Heart right ventricle (tissue), 16 donors: ENCODE data around the gene HPDL. TPM values are rescaled to one million over a fixed set of nuclear protein-coding genes. Genes with fewer than 3 reads are reported as not detected.
"Not testable (repeated sequence)": the region's sequence is repeated elsewhere in the genome, so short reads cannot be mapped to it uniquely, and the experiment has no call there.

Experiments
- ATAC-seq, 8 donors: fragments of 200-7000 bp; cut with Tn5 transposase; one replicate each; pipeline ENCODE4 v1.9.1; 2020; ENCODE audit warnings: mild to moderate bottlenecking in 8 of 8, moderate library complexity in 8 of 8, moderate number of reproducible peaks in 1 of 8
- DNase-seq, 2 donors: peaks; one replicate each; pipeline ENCODE4 v3.0.0-alpha.2; 2020
- H3K27ac ChIP-seq, 10 donors: fragments of 200-600 bp; sonication (generic) in 2 of 10; one replicate each; pipeline versions ENCODE4 v1.5.0 to v1.8.0; 2020 to 2022; ENCODE audit warnings: mild to moderate bottlenecking in 3 of 10
- H3K27me3 ChIP-seq, 7 donors: fragments of 200-600 bp; one replicate each; pipeline ENCODE4 v1.8.0; 2021 to 2022; ENCODE audit warnings: mild to moderate bottlenecking in 2 of 7
- H3K36me3 ChIP-seq, 9 donors: fragments of 200-600 bp; sonication (generic) in 1 of 9; one replicate each; pipeline versions ENCODE4 v1.5.0 to v1.8.0; 2020 to 2022; ENCODE audit warnings: mild to moderate bottlenecking in 2 of 9
- H3K4me1 ChIP-seq, 9 donors: fragments of 200-600 bp; sonication (generic) in 1 of 9; one replicate each; pipeline versions ENCODE4 v1.5.0 to v1.8.0; 2020 to 2022; ENCODE audit warnings: mild to moderate bottlenecking in 4 of 9
- H3K4me3 ChIP-seq, 10 donors: fragments of 200-600 bp; sonication (generic) in 2 of 10; one replicate each; pipeline versions ENCODE4 v1.5.0 to v1.8.0; 2020 to 2022; ENCODE audit warnings: mild to moderate bottlenecking in 7 of 10, moderate library complexity in 2 of 10
- H3K9me3 ChIP-seq, 11 donors: fragments of 200-600 bp in 10 of 11; sonication (generic) in 2 of 11; one replicate each; pipeline versions ENCODE4 v1.5.0 to v1.8.0; 2013 to 2022; ENCODE audit warnings: mild to moderate bottlenecking in 2 of 11, control low read depth in 1 of 11, moderate library complexity in 1 of 11
- CTCF ChIP-seq, 9 donors: fragments of 200-600 bp; sonication (generic) in 2 of 9; IDR thresholded peaks; one replicate each; pipeline versions ENCODE4 v1.5.0 to v1.8.0; 2021 to 2022; ENCODE audit warnings: antibody characterized with exemption in 9 of 9, mild to moderate bottlenecking in 5 of 9, moderate library complexity in 1 of 9
- WGBS, 2 donors: extraction: QIAGEN DNeasy Blood & Tissue Kit; methylation state at CpG; one replicate each; pipeline ENCODE4 v1.1.7; 2013; ENCODE audit warnings: inconsistent platforms in 1 of 2; 5-methylcytosine and 5-hydroxymethylcytosine counted together
- intact Hi-C, 10 donors: fragments of 100-400 bp; cut with DNase I; formaldehyde crosslinking; loops; one replicate each; pipeline versions ENCODE4 v1.11.1 to v1.14.2; 2022
- long read RNA-seq, 3 donors: library from polyadenylated mRNA; unstranded; transcript quantifications; one replicate each; pipeline ENCODE4 v2.0.0, GENCODE V29; 2020 to 2021
- polyA plus RNA-seq, 2 donors: library from polyadenylated mRNA; stranded (reverse); fragments of 200-250 nt; gene quantifications; one replicate each; pipeline ENCODE4 v1.2.3, GENCODE V29; 2013
- total RNA-seq, 10 donors: library from RNA; stranded (reverse); fragmentation: NEBNext Ultra II Directional in 3 of 10; extraction: Animal tissue kit (Norgen Biotek cat#: 25700) in 3 of 10; gene quantifications; one replicate each; pipeline versions ENCODE4 v1.2.1 to v1.2.4, GENCODE V29; 2021 to 2023
- donor health status: Arrhythmogenic right ventricular cardiomyopathy.
- donor health status: ischemic (EF 13 %, LVEDD 7.1; RV severe dilation, severe dysfunction).
- donor health status: healthy with polysubstance abuse.
- donor health status: DM: no; HTN: yes; CAD: no.
- donor health status: DM: no; HTN: no; CAD: no.
- donor health status: ischemic (EF 25% LVEDD 6.9; RV normal size, moderate dysfunction).
- donor health status: ischemic (EF 25% LVEDD 5.7; RV mildly dilated, moderate dysfunction).
- donor health status: healthy.
- donor health status: DM: yes; HTN: yes; CAD: no.
- donor health status: Ischemic cardiomyopathy.
- donor health status: ischemic (EF 35%, LVEDD 5.7; RV mildly dilated, moderate dysfunction).
- donor health status: nonischemic (EF 11% LVEDD 7.7; RV severe dilation, severe dysfunction).
- donor health status: DM: yes; HTN: yes; CAD: no.
- donor health status: PGD.
- donor health status: ischemic (EF 29% LVEDD 5.4; RV normal size, mild dysfunction).
- donor health status: nonischemic (EF 23%, LVEDD 6.1; RV moderate dilation, normal function).

Gene HPDL
- under 1 TPM in 3 of 10 donors, not detected in 7; 0.17 to 0.45 (median 0.30) TPM for total RNA-seq
- under 1 TPM; 0.37 to 0.62 TPM for polyA plus RNA-seq
- long read RNA-seq, donor 1: 0 reads
- long read RNA-seq, donor 2, partial matches to known transcripts: 0 of 2 reads
- long read RNA-seq, donor 2, other reads (novel, unspliced or antisense): 0 of 2 reads
- long read RNA-seq, donor 3, partial matches to known transcripts: 0 of 3 reads
- long read RNA-seq, donor 3, other reads (novel, unspliced or antisense): 0 of 3 reads

DNA sequence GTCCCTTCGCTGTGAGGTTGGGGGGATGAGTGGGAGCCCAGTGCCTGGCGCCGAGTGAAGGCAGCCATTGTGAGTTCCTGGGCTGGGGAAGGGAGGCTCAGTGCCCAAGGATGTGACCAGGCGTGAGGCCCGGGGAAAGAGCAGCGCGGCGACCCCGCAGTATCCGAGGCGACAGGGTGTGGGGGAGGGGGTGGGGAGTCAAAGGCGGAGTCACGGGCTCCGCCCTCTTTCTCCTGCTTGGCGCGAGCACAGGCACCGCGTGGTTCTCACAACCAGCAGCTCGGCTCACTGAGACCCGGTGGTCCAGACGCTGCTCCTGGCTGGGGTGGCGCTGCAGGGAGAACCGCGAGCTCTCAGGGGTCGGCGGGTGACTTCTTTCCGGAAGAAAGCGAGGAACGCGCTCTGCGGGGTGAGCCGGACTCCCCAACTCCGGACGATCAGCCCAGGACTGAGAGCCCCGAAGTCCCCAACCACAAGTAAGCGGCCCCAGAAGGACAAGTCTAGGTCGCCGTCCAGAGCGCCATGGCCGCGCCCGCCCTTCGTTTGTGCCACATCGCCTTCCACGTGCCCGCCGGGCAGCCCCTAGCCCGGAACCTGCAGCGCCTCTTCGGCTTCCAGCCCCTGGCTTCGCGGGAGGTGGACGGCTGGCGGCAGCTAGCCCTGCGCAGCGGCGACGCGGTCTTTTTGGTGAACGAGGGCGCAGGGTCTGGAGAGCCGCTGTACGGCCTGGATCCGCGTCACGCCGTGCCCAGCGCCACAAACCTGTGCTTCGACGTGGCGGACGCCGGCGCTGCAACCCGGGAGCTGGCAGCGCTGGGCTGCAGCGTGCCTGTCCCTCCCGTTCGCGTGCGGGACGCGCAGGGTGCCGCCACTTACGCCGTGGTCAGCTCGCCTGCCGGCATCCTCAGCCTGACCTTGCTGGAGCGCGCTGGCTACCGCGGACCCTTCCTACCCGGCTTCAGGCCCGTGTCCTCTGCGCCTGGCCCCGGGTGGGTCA lies at the start of gene HPDL:
Gene HPDL (plus strand): TSS at position 269 of the 997 bp plus-strand sequence. CDS start 254 bp downstream, at position 523.
- Histone ChIP-seq H3K27me3 (peaks cover 0 to 9% (median 0%) of the 10 kb centered on the region in 7 donors), H3K4me1 (peaks cover 0 to 20% (median 11%) of the 10 kb centered on the region in 9 donors), H3K36me3 (peaks cover 0 to 37% (median 15%) of the 10 kb centered on the region in 9 donors), H3K4me3 (peak within 1 kb of the TSS; percentile 23 to 60 (median 52)), H3K9me3 (no peaks in the 10 kb centered on the region), H3K27ac (peak within 1 kb of the TSS in 2 of 10 donors; percentile 4 to 24)
- TF ChIP-seq CTCF (IDR thresholded peaks at IDR 0.05): no peak
- intact Hi-C loops: no loop called here
- ATAC-seq: peak; percentile 78 to 91 (median 88)
- WGBS, 2 donors: 5 to 6% methylated on average over 93 to 95 of the region's 96 CpGs
- peak; percentile 60 to 63 for DNase-seq

DNA sequence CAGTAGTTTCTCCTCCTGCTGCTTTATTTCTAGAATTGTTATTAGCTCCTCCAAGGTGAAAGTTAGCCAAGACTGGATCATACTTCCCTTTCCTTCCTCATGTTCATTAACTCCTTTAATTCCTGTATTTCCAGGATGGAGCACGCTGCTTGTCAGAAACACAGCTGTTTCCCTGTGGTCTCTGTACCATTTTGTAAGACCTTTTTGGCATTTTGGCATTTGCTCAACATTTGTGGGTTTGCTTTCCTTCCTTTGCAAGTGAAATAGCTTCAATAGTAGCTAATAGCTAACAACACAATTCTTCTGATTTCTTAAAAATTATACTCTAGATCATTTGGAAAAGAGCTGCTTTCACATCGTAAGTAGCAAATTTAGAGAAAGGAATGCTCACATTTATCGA lies 44.3 kb upstream of the HPDL start:
- 51 to 61% methylated on average over 3 of the region's 3 CpGs for WGBS, 2 donors
- H3K27me3 ChIP-seq: no peaks in the 10 kb centered on the region
- ATAC-seq (no peak), DNase-seq (no peak)
- H3K36me3 ChIP-seq: no peaks in the 10 kb centered on the region
- intact Hi-C loops: no loop called here
- H3K9me3 ChIP-seq: peaks cover 0 to 12% (median 0%) of the 10 kb centered on the region in 11 donors
- no peak for TF ChIP-seq CTCF (IDR thresholded peaks at IDR 0.05)
- no peak overlapping the region for H3K4me3 ChIP-seq
- no peak overlapping the region for H3K27ac ChIP-seq
- H3K4me1 ChIP-seq: peaks cover 0 to 6% (median 0%) of the 10 kb centered on the region in 9 donors

GRCh38 chr1:45284858-45285257 lies 41.8 kb upstream of the HPDL start:
- WGBS, 2 donors: 75 to 79% methylated on average over 9 of the region's 9 CpGs
- DNase-seq, H3K36me3 ChIP-seq, H3K4me1 ChIP-seq, H3K4me3 ChIP-seq, H3K27me3 ChIP-seq, ATAC-seq, H3K27ac ChIP-seq, H3K9me3 ChIP-seq, intact Hi-C loops: not testable (repeated sequence)

- H3K4me3 ChIP-seq, H3K9me3 ChIP-seq, ATAC-seq, H3K36me3 ChIP-seq, intact Hi-C loops, DNase-seq, H3K27me3 ChIP-seq, H3K4me1 ChIP-seq, H3K27ac ChIP-seq: not testable (repeated sequence)
- WGBS, 2 donors: 71 to 83% methylated on average over 2 of the region's 3 CpGs
Measured at GRCh38 chr1:45286521-45286920, 40.2 kb upstream of the HPDL start.

DNA sequence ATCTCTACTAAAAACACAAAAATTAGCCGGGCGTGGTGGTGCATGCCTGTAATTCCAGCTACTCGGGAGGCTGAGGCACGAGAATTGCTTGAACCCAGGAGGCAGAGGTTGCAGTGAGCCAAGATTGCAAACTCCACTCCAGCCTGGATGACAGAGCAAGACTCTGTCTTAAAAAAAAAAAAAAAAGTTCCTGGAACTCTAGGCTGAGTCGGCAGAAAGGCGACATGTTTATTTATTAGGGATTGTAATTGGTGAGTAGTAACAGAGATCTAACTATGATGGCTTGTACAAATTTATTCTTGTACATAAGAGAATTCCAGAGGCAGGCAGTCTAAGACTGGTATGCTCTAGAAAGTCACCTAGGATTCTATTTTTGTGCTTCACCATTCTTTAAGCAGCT lies 35.7 kb upstream of the HPDL start:
- 85 to 91% methylated on average over 6 of the region's 6 CpGs for WGBS, 2 donors
- H3K4me1 ChIP-seq, ATAC-seq, H3K27ac ChIP-seq, H3K27me3 ChIP-seq, DNase-seq, H3K36me3 ChIP-seq, H3K9me3 ChIP-seq, H3K4me3 ChIP-seq, intact Hi-C loops: not testable (repeated sequence)
